ENCODE results near the gene CLEC9A. TPM values are rescaled to one million over a fixed set of nuclear protein-coding genes. Genes with fewer than 3 reads are reported as not detected.

Gene CLEC9A
- total RNA-seq, 1 experiment from 2014 or later: not detected

GRCh38 chr12:9999016-9999415 is 31.5 kb upstream of the CLEC9A start, which contains the start of gene CLEC1B:
Gene CLEC1B (minus strand): TSS chr12:9999121. CDS start chr12:9999100, 21 bp downstream.
- H3K36me3 ChIP-seq (ENCODE audit: control insufficient read depth in 1 of 2, insufficient read depth in 2 of 2, low read length in 2 of 2): no peaks in the 10 kb centered on the region
- POLR2A ChIA-PET: no interaction called here
- no TSS peak for BruUV-seq (replicated peaks)

GRCh38 chr12:10001171-10001776 is 29.2 kb upstream of the CLEC9A start:
- Histone ChIP-seq H3K9ac (ENCODE audit: low read length) (no peak overlapping the region), H3K4me3 (replicated peaks in 1 of 2; ENCODE audit: low read depth in 1 of 2, low read length in 2 of 2) (no peak overlapping the region), H3K27ac (ENCODE audit: low read depth, low read length) (no peak overlapping the region), H3K79me2 (ENCODE audit: insufficient read depth, low read length) (no peaks in the 10 kb centered on the region), H3K4me2 (ENCODE audit: low read length) (no peak overlapping the region), H2AFZ (ENCODE audit: low read depth, low read length, poor library complexity, severe bottlenecking) (no peak overlapping the region), H3K36me3 (ENCODE audit: control insufficient read depth in 1 of 2, insufficient read depth in 2 of 2, low read length in 2 of 2) (no peaks in the 10 kb centered on the region), H3K27me3 (ENCODE audit: insufficient read depth, low read length) (peaks cover 28% of the 10 kb centered on the region), H3K4me1 (ENCODE audit: control insufficient read depth in 1 of 2, insufficient read depth in 2 of 2, low read length in 2 of 2) (no peaks in the 10 kb centered on the region), H3K9me2 (ENCODE audit: insufficient read depth) (no peaks in the 10 kb centered on the region), H3K9me3 (ENCODE audit: control insufficient read depth in 1 of 2, insufficient read depth in 1 of 2, low read depth in 1 of 2, low read length in 2 of 2) (no peaks in the 10 kb centered on the region), H4K20me1 (ENCODE audit: insufficient read depth) (no peaks in the 10 kb centered on the region)
- BruUV-seq (replicated peaks): no TSS peak
- ChIA-PET POLR2A (no interaction called here), RAD21 (ENCODE audit: low non-redundant PET in 1 of 2, low total read pairs in 2 of 2, uncharacterized antibody in 2 of 2, unreplicated experiment in 2 of 2) (no interaction called here), CTCF (interaction anchor here (3.6 kb wide), 1 partner anchor 9 kb away, joined by 14 read pairs; the partner anchor contains the start of gene CLEC12B)
- no peak for DNase-seq (ENCODE audit: low read depth, low spot score)
- no peak for ATAC-seq
- intact Hi-C loops (cut with micrococcal nuclease): no loop called here
- no peak for TF ChIP-seq ZBTB33 (IDR thresholded peaks at IDR 0.05; ENCODE audit: extremely low read depth, insufficient replicate concordance, low read length)

More at GRCh38 chr12:9999016-9999415, 31.5 kb upstream of the CLEC9A start, which contains the start of gene CLEC1B:
- H3K4me3 ChIP-seq (replicated peaks in 1 of 2; ENCODE audit: low read depth in 1 of 2, low read length in 2 of 2): no peak within 1 kb of the TSS
- no peaks in the 10 kb centered on the region for H3K9me3 ChIP-seq (ENCODE audit: control insufficient read depth in 1 of 2, insufficient read depth in 1 of 2, low read depth in 1 of 2, low read length in 2 of 2)
- H3K4me1 ChIP-seq (ENCODE audit: control insufficient read depth in 1 of 2, insufficient read depth in 2 of 2, low read length in 2 of 2): no peaks in the 10 kb centered on the region
- H2AFZ ChIP-seq (ENCODE audit: low read depth, low read length, poor library complexity, severe bottlenecking): no peak within 1 kb of the TSS
- H3K9me2 ChIP-seq (ENCODE audit: insufficient read depth): no peaks in the 10 kb centered on the region
- ATAC-seq: no peak
- ChIA-PET CTCF (interaction anchor here (1.0 to 3.6 kb wide), 2 partner anchors 11 to 248 kb away, joined by 3 to 14 read pairs; partner anchors contain the start of gene CLEC12B), RAD21 (ENCODE audit: low non-redundant PET in 1 of 2, low total read pairs in 2 of 2, uncharacterized antibody in 2 of 2, unreplicated experiment in 2 of 2) (no interaction called here)
- no peak for DNase-seq (ENCODE audit: low read depth, low spot score)
- H3K27me3 ChIP-seq (ENCODE audit: insufficient read depth, low read length): peaks cover 40% of the 10 kb centered on the region
- intact Hi-C loops (cut with micrococcal nuclease): no loop called here
- H4K20me1 ChIP-seq (ENCODE audit: insufficient read depth): no peaks in the 10 kb centered on the region
- H3K79me2 ChIP-seq (ENCODE audit: insufficient read depth, low read length): no peaks in the 10 kb centered on the region
- no peak within 1 kb of the TSS for H3K4me2 ChIP-seq (ENCODE audit: low read length)
- no peak for TF ChIP-seq FOSL1 (IDR thresholded peaks at IDR 0.05; ENCODE audit: low read depth)
- no peak within 1 kb of the TSS for H3K27ac ChIP-seq (ENCODE audit: low read depth, low read length)
- no peak within 1 kb of the TSS for H3K9ac ChIP-seq (ENCODE audit: low read length)
